Right ventricle myocardium superior (tissue), 1 donor: ENCODE results near the gene SEPTIN7. TPM values are rescaled to one million over a fixed set of nuclear protein-coding genes. Genes with fewer than 3 reads are reported as not detected.

ENCODE experiments used
- ATAC-seq: fragments of 200-7000 bp; cut with Tn5 transposase; one replicate; pipeline ENCODE4 v1.9.1; 2020; ENCODE audit warnings: mild to moderate bottlenecking; ENCODE audit not compliant: poor library complexity
- DNase-seq: peaks from one replicate; pipeline ENCODE4 v3.0.0-alpha.2; 2020
- intact Hi-C: fragments of 100-400 bp; cut with DNase I; formaldehyde crosslinking; loops from one replicate; pipeline ENCODE4 v1.11.2; 2022
- total RNA-seq: library from RNA; stranded (reverse); fragmentation: NEBNext Ultra II Directional; extraction: Animal tissue kit (Norgen Biotek cat#: 25700); gene quantifications from one replicate; pipeline ENCODE4 v1.2.1, GENCODE V29; 2021
- donor health status: DM: no; HTN: yes; CAD: no; lungs with severe emphysema.

The SEPTIN7 gene
- total RNA-seq, 1 donor from 2014 or later: 167 TPM

GRCh38 chr7:35819954-35820703, 19.3 kb downstream of the SEPTIN7 start:
- DNase-seq (no peak), ATAC-seq (no peak)
- intact Hi-C loops: loop anchor here (5.0 kb wide), 1 partner anchor 47 kb away; no protein-coding TSS in a partner anchor

- ATAC-seq (no peak), DNase-seq (no peak)
- intact Hi-C loops: loop anchor here (5.0 kb wide), 1 partner anchor 46 kb away; no protein-coding TSS in a partner anchor
Observed at GRCh38 chr7:35820858-35821257, 20.0 kb downstream of the SEPTIN7 start.

DNA sequence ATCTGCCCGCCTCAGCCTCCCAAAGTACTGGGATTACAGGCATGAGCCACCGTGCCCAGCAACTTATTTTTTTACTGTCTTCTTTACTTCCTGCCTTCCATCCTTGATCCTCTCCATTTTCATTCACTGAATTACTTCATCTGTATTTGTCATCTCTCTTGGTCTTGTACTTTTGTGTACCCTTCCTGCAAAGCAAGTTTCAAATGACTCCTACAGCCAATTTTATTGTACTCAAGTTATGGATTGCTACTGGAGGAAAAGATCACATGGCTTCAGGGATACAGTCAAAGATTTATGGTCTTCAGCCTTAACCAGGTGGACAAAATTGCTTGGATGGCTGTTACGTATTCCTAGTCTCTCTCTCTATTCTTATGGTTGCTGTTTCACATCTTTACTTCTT, 22.6 kb downstream of the SEPTIN7 start:
- intact Hi-C loops: loop anchor here (5.0 kb wide), 1 partner anchor 44 kb away; no protein-coding TSS in a partner anchor
- peak; percentile 16 for ATAC-seq
- no peak for DNase-seq

DNA sequence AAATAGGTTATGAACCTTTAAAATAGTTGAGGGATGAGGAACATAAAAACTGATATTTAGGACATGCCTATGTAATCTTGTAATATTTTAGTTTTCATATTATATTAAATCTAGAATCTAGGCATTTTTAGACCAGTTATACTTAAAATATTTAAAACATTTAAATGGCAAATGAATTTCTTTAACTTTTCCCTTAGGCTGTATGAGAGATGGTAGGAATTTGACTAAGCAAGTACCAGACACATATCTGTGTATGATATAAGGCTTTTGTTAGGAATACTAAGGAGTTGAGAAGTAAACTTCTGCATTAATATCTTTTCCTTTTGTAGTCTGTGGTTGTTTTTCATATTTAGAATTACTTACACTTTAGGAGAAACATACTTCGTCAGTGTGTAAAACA, 25.1 kb downstream of the SEPTIN7 start:
- intact Hi-C loops: no loop called here
- no peak for ATAC-seq

GRCh38 chr7:35826751-35827150, 25.9 kb downstream of the SEPTIN7 start:
- ATAC-seq (no peak), DNase-seq (no peak)
- intact Hi-C loops: no loop called here

More for the DNA sequence above, 25.1 kb downstream of the SEPTIN7 start:
- no peak for DNase-seq

DNA sequence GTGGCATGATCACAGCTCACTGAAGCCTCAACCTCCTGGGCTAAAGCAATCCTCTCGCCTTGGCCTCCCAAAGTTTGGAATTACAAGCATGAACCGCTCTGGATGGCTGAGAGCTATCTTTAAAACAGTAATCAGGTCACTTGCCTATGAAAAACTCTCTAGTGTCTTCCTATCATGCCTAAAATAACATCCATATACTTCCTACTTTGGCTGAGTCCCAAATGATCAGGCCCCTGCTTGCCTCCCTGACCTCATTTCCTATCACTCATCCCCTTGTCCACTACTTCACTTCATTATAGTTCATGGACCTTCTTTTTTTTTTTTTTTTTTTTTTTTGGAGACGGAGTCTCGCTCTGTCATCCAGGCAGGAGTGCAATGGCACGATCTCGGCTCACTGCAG, 28.0 kb downstream of the SEPTIN7 start:
- no peak for DNase-seq
- intact Hi-C loops: no loop called here
- ATAC-seq: peak; percentile 51

GRCh38 chr7:35831208-35831607, 30.4 kb downstream of the SEPTIN7 start:
- ATAC-seq (peak; percentile 35), DNase-seq (no peak)
- intact Hi-C loops: no loop called here

DNA sequence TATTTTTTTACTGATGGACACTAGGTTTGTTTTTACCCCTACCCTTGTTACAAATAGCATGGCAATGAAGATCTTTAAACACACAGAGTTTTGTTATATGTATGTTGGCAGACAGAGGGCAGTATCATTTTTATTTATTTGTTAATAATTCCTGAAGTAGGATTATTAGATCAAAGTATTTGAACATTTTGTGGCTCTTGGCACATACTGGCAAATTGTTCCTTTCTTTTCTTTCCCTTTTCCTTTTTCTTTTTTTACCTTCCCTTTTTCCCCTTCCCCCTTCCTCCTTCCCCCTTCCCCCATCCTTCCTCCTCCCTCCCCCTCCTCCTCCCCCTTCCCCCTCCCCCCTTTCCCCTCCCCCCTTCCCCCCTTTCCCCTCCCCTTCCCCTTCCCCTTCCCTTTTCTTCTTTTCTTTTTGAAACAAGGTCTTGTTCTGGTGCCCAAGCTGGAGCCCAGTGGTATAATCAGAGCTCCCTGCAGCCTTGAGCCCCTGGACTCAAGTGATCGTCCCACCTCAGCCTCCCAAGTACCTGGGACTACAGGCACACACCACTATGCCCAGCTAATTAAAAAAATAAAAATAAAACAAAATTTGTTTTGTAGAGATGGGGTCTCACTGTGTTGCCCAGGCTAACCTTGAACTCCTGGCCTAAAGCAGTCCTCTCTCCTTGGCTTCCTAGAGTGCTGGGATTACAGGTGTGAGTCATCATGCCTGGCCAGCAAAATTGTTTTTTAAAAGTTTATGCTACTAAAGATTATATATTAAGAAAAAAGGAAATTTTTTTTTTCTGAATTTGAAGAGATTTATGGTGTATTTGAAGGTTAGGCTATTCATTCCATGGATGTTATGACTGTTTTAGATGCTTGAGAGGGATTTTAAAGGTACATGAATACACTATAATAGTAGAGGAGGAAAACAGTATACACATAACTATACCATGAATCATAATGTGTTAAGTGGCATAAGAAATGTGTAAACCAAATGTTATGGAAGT, 39.3 kb downstream of the SEPTIN7 start:
- no peak for ATAC-seq
- intact Hi-C loops: no loop called here
- DNase-seq: no peak

DNA sequence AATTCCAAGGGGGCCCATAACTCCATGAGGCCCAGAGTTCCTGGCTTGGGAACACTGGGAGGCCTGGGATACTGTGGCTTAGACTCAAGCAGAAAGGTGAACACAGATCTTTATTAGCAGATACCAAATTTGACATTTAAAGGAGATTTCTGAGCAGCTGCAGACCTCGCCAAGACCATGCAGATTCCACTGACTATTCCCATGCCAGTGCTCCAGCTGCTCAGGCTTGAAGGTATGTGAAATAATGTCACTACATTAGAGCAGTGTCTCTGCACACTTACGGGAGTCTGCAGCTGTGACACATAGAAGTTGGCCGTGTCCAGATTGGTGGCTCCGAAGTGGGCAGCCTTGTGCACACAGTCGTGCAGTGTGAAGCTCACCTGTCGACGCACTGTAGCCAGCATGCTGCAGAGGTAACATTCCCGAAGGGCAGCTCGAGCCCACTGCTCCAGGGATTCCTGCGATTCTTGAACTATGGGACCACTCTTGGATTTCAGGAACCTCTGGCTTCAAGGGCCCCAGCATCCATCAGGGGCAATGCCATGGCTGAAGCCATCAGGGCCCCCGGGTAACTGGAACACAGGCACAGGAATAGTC, 46.1 kb downstream of the SEPTIN7 start:
- ATAC-seq (no peak), DNase-seq (no peak)
- intact Hi-C loops: no loop called here

DNA sequence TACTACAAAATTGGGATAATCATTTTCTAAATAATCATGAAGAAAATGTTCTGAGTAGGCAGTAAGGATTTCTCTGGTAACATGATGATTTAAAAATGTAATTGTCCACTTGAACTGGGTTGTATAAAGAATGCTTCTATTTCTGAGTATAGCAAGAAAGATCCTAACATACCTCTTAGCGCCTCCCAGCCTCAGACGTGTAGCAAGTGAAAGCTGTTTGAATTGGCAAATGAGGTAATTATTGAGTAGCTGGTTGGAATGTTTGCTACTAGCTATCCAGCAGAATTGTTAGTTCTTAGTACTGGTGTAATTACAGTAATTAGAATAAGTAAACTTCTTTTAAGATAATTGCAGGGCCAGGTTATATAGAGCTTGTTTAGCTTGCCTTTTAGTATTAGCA, 47.9 kb downstream of the SEPTIN7 start:
- ATAC-seq (no peak), DNase-seq (no peak)
- intact Hi-C loops: no loop called here

- ATAC-seq (peak; percentile 46), DNase-seq (no peak)
- intact Hi-C loops: no loop called here
Observed at GRCh38 chr7:35849158-35849831, 48.4 kb downstream of the SEPTIN7 start.

DNA sequence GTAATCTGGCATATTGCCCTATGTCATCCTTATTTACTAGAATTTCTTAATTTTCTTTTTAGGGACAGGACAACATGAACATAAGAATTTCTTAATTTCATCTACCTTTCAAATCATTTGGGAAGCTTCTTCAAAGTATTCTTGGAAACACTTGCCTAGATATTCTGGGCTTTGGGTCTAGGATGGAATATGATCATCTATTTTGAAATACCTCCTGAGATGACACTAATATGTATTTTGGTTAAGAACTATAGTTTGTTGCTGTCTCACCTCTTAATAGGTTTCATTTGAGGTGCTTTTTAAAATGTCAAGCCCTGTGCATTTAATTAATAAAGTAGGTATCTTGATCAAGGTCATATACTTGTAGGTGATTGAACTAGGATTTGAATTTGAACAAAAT, 49.1 kb downstream of the SEPTIN7 start:
- ATAC-seq: no peak
- intact Hi-C loops: no loop called here

More for the DNA sequence above, 49.1 kb downstream of the SEPTIN7 start:
- DNase-seq: no peak

Other genes with a start within 250 kb of the SEPTIN7 start
- gene HERPUD2, start 105.9 kb upstream of the SEPTIN7 start, total RNA-seq: 13.5 TPM